KG1 (cell line): ENCODE results near the gene POLR3E.
"Not testable (repeated sequence)": the region's sequence is repeated elsewhere in the genome, so short reads cannot be mapped to it uniquely, and the experiment has no call there.

Source experiments
- DNase-seq: peaks from one replicate; lab custom pipeline; 2025; lab: John Stamatoyannopoulos, UW

POLR3E gene

DNA sequence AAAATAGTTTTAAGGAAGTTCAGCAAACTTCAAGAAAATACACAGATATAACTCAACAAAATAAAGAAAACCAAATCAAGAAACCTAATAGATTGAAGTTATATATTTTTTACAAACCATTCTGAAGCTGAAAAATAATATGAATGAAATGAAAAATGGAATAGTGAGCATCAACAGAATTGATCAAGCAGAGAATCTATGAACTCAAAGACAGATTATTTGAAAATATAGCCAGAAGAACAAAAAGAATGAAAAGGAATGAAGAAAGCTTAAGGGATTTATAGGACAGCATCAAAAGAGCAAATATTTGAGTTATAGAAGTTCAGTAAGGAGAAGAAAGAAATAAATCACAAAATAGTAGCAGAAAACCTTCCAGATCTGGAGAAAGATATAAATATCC is 39.4 kb downstream of the POLR3E start:
- no peak for DNase-seq

DNA sequence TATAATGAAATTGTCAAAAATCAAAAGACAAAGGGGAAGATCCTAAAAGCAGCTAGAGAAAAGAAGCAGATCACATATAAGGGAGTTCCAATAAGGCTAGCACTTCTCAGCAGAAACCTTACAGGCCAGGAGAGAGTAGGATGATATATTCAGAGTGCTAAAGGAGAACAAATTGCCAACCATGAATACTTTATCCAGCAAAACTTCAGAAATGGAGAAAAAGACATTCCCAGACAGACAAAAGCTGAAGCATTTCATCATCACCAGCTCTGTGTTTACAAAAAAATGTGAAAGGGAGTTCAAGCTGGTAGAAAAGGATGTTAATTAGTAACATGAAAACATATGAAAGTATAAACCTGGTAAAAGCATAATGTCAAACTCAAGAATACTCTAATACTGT is 39.8 kb downstream of the POLR3E start:
- DNase-seq = no peak

DNA sequence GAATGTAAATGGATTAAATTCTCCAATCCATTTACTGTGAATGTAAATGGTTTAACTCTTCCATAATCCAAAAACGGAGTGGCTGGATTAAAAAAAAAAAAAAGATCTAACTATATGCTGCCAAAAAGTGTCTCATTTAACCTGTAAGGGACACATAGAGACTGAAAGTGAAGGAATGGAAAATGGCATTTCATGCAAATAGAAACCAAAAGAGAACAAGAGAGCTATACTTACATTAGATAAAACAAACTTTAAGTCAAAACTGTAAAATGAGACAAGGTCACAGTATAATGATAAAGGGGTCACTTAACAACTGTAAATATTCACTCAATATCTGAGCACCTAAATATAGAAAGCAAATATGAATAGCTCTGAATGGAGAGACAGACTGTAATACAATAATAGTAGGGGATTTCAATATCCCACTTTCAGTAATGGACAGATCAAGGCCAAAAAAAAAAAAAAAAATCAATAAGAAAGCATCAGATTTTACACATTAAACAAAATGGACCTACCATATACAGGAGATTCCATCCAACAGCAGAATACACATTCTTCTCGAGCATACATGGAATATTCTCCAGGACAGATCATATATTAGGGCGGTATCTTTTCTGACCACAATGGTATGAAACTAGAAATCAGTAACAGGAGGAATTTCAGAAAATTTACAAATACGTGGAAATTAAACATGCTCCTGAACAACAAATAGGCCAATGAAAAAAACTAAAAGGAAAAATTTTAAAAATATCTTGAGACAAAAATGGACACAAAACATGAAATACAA is 40.8 kb downstream of the POLR3E start:
- DNase-seq = no peak

DNA sequence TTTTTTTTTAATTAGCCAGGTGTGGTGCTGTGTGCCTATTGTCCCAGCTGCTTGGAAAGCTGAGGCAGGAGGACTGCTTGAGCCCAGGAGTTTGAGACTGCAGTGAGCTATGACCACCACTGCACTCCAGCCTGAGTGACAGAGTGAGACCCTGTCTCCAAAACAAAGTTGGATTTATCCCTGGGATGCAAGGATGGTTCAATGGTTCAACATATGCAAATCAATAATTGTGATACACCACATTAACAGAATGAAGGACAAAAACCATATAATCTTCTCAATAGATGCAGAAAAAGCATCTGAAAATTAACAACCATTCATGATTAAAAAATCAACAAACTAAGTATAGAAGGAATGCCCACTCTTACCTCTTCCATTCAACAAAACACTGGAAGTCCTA is 43.7 kb downstream of the POLR3E start:
- DNase-seq = no peak

DNA sequence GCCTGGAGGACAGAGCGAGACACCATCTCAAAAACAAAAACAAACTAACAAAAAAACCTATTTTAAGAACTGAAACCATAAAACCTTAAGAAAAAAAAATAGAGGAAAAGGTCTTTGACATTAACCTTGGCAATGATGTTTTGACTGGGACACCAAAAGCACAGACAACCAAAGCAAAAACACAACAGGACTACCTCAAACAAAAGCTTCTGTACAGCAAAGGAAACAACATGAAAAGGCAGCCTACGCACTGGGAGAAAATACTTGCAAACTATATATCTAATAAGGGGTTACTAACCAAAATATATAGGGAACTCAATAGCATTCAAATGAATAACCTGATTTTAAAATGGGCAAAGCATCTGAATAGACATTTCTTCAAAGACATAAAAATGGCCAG is 44.9 kb downstream of the POLR3E start:
- DNase-seq = no peak

DNA sequence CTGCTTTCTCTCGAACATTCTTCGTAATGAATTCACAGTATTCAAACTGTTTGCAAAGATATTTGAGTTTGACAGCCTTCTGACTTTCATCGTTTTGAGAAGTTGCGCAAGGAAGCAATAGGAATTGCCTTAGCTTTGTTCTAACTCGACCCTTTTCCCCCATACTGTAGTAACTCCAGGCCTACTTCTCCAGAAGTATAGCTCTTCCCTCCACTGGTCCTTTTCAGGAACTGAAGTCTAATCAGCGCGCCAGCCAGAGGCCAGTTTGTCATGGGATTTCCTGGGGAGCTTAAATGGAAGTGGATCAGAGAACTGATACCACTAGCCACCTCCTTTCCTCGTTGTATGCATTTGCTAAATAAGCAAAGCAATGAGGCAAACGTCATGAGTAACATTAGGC is 49.3 kb downstream of the POLR3E start:
- no peak for DNase-seq

DNA sequence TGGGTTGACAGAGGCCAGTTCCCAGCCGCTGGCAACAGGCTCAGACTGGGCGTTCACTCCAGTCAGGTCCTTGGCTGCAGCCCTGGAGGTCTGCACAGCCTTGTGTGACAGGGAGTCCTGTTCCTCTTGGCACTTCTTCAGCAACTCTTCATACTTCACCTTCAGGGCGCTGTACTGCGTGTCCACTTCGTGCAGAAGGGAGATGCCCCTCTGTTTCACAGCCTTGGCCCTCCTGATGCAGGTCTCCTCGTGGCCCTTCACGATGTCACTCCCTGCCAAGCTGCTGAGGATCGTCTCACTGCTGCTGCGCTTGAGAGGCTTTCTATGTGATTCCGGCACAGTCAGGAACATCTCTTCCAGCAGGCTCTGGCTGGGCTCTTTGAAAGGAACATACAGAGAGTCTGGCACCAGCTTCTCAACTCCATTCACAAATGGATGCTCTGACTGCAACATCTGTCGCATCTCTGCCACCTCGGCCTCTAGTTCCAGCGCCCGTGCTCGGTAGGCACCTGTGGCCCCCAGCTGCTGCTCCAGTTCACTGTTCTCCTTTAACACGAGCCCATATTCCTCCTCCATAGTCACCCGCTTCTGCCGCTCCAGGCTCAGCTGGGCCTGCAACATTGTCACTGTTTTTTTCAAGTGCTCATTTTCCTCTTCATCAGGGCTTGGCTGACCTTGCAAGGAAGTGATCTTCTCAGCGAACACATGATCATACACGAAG is 50.1 kb downstream of the POLR3E start:
- no peak for DNase-seq

DNA sequence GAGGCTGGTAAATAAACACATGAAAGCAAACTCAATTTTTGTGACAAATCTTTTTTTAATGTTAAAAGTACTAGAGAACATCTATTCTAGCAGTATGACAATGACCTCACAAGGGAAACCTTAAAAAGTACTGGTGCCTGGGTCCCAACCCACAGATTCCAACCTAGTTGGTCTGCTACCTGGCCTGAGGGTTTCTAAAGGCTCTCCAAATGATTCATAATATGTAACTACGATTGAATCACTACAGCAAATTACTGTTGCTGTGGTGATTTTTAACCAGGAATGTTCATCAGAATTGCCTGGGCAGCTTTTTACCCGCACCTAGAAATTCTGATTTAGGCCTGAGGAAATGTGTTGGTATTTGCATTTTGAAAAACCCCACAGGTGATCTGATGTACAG is 51.1 kb downstream of the POLR3E start:
- DNase-seq = no peak

DNA sequence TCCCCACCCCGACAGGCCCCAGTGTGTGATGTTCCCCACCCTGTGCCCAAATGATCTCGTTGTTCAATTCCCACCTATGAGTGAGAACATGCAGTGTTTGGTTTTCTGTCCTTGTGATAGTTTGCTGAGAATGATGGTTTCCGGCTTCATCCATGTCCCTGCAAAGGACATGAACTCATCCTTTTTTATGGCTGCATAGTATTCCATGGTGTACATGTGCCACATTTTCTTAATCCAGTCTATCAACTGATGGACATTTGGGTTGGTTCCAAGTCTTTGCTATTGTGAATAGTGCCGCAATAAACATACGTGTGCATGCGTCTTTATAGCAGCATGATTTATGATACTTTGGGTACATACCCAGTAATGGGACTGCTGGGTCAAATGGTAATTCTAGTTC is 53.8 kb downstream of the POLR3E start:
- not testable (repeated sequence) for DNase-seq

DNA sequence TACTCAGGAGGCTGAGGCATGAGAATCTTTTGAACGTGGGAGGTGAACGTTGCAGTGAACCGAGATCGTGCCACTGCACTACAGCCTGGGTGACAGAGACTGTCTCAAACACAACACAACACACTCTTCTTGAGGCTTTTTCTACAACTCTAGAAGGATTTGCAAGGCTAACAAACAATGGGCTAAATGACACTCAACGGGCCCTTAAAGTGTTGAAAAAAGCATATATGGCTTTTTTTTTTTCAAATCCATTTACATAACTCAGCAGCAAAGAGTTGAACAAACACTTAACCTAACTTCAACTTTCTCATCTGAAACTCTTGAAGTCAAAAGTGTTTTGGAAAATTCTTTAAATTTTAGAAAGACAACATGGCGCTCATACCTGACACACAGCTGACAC is 54.9 kb downstream of the POLR3E start:
- no peak for DNase-seq

DNA sequence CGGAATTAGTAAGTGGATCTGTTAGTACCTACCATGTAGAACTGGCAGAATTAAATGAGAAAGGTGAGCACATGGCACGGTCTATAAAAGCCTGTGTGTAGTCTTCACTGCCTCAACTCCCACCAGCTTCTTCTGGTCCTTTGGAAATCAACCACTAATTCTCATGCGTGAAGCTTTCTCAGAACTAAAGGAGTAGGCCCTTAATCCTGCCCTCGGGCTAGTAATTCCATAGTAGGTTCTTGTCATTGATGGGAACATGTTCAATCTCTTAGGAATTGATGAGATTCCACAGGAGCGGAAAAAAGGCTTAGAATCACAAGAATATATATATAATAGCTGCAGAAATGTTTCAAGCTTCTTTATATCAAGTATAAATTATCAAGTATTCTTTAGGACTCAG is 55.5 kb downstream of the POLR3E start:
- no peak for DNase-seq

DNA sequence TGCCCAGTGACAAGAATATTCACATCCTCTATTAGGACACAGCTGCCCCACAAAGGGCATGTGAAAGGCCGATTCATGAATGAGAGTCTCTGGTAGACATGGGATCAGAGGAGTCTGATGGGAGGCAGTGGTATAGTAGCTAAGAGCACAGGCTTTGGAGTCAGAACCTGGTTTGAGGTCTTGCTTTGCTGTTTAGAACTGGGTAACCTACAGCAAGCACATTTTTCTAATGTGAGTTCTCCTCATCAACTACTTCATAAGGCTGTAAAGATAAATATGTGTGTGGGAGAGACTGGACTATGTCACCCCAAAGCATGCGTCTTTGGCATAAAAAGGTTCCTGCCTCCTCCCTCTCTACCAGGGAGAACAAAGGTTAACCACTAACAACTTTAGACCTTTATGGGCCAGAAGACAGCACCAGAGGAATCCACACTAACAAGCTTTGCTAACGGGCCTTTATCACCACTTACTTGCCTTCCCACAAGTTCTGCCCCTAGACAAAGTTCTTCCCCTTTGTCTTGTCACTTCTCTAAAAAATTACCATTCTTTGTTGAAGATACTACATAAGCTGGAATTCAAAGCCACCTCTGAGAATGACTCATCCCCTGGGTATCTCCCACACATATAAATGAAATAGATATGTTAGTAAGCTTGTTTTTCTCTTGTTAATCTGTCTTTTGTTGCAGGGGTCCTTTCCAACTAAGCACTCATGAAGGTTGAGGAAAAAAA is 56.1 kb downstream of the POLR3E start:
- DNase-seq = peak; percentile 71

DNA sequence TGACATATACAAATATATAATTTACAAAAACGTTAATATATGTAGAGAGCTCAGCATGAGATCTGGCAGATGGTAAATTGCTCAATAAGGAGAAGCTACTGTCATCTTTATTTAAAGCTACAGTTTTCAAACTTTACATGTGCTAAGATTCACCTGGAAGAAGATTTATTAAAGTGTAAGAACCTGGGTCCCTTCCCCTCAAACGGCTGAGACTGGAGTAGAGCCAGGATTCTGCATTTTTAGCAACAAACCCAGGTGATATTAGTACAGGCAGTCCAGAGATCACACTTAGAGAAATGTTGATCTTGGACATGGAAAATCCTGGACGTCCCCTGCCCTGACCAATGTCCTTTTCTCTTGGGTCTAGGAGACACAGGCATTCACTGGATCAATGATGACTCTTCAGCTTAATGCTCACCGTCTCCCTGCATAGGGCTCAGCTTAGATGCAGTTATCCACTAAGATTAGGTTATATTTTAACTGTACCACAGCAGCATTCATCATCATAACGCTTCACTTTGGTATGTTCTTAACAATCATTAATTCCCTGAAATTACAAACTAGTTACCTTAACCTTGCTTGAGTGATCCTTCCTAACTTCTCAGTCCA is 56.8 kb downstream of the POLR3E start:
- DNase-seq = no peak

DNA sequence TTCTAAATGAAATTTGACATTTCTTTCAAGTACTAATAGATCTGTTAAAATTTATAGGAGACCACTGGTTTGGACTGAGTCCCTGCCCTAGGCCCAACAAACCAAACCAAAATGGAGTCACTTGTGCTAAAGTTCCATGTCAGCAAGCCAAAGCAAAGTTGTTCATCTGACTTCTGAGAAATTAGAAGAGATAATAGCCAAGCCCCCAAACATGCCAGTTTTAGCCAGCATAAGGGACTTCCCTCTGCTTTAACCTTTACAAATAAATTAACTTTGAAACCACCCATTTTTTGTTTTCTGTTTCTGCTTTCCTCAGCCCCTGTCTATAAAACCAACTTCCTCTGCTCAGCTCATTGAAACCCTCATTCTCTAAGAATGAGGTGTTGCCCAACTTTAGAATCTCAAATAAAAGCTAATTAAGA is 58.3 kb downstream of the POLR3E start:
- no peak for DNase-seq

DNA sequence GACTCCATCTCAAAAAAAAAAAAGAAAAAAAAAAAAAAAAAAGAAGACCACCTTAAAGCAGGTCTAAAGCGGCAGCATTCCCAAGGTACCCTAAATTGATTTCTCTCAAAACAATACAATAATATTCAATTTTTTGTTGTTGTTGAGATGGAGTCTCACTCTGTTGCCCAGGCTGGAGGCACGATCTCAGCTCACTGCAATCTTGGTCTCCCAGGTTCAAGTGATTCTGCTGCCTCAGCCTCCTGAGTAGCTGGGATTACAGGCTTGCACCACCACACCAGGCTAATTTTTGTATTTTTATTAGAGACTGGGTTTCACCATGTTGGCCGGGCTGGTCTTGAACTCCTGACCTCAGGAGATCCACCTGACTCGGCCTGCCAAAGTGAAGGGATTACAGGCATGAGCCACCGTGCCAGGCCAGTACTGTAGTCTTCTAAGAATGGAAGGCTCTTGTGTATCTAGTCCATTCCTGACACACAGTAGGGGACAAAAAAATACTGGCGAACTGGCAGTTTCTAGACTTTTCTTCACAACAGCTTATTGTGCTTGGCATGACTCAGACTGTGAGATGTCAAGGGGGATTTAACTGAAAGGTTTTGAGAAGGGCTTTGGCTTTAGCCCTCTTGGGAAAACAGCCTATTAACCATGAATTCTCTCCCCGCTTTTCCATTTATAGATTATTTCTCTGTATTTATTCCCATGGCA is 59.9 kb downstream of the POLR3E start:
- no peak for DNase-seq

DNA sequence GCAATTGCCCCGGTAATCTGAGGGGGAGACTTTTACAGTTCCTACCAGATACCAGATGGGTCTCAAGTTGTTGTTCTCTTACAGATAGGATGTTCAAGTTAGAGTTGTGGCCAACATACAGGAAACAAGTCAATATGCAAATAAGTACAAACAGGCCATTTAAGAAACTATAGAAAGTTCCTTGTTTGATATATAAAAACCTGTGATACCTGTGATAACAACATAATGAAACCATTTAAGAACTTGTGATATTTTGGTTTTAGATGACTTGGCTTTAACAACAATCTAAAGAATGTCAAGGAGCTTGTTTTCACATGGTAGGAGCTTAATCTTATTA is 60.4 kb downstream of the POLR3E start:
- DNase-seq = no peak

DNA sequence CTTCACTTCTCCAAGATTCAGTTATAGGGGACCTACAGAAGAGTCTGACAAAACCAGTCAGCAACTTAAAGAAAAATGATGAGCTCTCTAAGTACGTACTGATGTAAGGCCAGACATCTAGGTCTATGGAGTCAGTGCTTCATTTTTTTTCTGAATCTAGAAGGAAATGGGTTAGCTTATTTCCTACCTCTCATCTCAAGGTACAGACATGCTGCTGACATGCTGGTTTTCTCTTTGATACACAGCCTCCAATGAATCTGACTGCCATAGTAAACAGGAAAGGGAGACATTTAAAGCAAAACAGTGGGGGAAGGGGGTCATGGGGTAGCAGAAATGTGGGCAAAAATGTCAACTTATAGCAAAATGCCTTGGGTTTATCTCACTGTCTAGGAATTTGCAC is 60.8 kb downstream of the POLR3E start:
- DNase-seq = no peak

DNA sequence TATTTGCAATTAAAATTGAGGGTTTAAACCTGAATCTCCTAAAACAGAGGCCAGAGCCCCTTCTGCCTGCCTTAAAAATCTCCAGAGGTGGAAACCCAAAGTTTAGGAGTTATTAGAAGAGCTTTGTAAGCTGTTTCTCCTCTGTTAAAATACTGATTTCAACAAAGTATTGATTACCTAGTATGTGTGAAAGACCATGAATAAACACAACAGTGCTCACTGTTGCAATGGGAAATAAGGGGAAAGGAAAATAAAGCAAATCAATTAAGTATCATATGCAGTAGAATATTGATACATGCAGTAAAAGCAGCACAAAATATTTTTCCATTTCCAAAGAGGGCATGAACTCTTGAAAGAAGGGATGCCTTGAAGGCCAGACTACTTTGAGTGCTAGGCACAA is 62.5 kb downstream of the POLR3E start:
- DNase-seq = no peak

DNA sequence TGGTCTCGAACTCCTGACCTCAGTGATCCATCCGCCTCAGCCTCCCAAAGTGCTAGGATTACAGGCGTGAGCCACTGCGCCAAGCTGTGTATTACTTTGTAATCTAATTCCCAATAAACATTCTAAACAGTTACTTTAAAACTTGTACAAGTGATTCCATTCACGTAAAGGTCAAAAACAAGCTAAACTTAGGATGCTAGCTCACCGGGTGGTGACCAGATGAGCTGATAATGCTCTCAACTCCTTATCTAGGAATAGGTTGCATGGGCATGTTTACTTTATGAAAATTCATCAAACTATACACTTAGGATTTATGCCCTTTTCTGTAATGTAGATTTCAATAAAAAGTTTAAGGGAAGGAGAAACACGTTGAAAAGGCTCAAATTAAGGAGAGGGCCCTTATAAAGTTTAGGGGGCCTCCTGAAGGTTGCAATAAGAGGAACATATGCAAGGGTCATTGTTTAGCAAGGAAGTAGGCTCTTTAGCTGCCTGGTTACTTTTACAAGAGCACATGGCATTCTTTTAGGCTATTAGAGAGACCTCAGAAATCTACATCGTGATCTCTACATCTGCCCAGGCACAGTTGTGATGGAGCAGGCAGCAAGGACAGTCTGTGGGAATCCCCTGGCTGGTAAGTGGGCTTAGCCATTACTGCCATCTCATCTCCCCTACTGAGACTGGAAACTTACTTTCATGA is 63.9 kb downstream of the POLR3E start:
- no peak for DNase-seq

DNA sequence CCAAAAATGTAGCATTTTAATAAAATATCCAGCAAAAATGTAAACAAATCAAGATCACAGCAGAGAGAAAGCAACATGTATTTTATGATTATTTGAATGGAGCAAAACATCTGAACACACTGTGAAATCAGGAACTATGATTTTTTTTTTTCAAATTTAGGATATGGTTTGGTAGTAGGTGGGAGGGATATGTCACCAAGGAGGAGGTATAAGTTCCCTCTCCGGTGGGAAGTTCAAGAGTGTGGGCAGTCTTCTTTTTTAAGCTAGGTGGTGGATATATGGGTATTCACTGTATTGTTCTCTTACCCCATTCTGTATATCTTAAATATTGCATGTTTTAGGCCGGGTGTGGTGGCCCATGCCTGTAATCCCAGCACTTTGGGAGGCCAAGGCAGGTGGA is 67.0 kb downstream of the POLR3E start:
- no peak for DNase-seq

DNA sequence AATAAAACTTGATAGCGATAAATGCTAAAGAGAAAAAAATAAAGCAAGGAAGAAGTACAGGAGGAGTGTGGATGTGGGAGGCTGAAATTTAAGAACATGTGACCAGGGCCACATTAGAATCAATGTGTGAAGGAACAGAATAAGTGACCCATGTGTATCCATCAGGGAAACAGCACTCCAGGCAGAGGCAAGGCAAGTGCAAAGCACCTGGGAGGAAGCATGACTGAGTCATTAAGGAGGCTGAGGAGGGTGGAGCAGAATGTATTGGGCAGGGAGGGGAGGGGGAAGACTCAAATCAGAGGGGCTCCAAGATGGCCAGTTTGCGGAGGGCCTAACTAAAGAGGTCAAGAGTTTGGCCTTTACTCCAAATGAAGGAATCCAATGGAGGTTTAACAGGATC is 69.2 kb downstream of the POLR3E start:
- DNase-seq = no peak

DNA sequence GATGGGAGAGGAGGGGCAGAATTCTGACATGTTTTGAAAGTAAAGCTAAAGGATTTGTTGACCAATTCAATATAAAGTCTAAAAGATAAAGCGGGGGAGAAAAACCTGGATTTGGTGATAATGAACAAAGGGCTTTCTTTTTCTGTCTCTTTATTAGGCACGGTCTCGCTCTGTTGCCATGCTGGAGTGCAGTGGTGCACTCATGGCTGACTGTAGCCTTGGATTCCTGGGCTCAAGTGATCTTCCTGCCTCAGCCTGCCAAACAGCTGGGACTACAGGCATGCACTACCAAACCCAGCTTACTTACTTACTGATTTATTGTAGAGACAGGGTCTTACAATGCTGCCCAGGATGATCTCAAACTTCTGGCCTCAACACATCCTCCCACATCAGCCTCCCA is 69.7 kb downstream of the POLR3E start:
- DNase-seq = no peak
